Islet precursor cell (in vitro differentiated cells): ENCODE measurements around the gene MACC1.

ENCODE experiments used
- DNase-seq: peaks from one replicate; pipeline ENCODE4 v3.0.0-alpha.2; 2018

Gene MACC1

DNA sequence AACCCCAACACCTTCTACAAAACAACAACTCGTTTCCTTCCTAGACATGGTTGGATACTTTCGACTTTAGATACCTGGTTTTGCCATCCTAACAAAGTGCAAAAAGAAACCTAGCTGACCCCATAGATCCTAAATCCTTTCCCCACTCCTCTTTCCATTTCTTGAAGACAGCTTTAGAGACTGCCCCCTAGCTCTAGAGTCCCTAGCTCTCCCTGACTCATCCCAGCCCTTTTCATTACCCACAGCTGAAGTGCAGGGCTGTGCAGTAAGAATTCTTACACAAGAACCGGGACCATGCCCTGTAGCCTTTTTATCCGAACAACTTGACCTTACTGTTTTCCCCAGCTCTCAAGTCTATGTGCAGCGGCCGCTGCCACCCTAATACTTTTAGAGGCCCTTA, 93.1 kb downstream of the MACC1 start:
- peak; percentile 79 for DNase-seq

DNA sequence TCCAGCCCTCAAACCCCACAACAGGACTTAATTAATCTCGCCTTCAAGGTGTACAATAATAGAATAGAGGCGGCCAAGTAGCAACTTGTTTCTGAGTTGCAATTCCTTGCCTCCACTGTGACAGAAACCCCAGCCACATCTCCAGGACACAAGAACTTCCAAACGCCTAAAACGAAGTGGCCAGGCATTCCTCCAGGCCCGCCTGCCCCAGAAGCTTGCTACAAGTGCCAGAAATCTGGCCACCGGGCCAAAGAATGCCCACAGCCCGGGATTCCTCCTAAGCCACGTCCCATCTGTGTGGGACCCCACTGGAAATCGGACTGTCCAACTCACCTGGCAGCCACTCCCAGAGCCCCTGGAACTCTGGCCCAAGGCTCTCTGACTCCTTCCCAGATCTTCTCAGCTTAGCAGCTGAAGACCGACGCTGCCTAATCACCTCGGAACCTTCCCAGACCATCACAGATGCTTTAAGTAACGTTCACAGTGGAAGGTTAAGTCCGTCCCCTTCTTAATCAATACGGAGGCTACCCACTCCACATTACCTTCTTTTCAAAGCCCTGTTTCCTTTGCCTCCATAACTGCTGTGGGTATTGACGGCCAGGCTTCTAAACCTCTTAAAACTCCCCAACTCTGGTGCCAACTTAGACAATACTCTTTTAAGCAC, 94.4 kb downstream of the MACC1 start:
- peak; percentile 64 for DNase-seq

DNA sequence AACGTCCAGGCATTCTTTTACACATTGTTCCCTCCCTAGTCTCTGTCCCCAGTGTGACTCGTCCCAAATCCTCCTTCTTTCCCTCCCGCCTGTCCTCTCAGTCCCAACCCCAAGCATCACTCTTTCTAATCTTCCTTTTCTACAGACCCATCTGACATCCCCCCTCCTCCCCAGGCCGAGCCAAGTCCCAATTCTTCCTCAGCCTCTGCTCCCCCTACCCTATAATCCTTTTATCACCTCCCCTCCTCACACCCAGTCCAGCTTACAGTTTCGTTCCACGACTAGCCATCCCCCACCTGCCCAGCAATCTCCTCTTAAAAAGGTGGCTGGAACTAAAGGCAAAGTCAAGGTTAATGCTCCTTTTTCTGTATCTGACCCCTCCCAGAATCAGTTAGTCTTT, 95.1 kb downstream of the MACC1 start:
- DNase-seq: no peak

DNA sequence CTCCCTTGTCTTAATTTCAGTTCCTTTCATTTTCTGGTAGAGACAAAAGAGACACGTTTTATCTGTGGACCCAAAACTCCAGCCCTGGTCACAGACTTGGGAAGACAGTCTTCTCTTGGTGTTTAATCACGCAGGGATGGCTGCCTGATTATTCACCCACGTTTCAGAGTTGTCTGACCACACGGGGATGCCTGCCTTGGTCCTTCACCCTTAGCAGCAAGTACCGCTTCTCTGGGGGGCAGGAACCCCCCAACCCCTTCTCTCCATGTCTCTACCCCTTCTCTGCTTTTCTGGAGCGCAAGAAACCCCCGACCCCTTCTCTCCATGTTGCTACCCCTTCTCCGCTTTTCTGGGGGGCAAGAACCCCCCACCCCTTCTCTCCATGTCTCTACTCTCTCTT, 95.8 kb downstream of the MACC1 start:
- DNase-seq: no peak

DNA sequence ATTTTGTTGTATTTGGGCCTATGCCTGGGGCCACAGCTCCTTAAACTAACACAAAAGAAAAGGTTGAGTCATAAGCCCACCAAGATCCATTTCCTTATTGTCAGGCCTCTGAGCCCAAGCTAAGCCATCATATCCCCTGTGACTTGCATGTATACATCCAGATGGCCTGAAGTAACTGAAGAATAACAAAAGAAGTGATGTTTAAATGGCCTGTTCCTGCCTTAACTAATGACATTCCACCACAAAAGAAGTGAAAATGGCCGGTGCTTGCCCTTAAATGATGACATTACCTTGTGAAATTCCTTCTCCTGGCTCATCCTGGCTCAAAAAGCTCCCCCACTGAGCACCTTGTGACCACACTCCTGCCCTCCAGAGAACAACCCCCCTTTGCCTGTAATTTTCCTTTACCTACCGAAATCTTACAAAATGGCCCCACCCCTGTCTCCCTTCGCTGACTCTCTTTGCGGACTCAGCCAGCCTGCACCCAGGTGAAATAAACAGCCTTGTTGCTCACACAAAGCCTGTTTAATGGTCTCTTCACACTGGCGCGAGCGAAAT, 96.5 kb downstream of the MACC1 start:
- peak; percentile 76 for DNase-seq

DNA sequence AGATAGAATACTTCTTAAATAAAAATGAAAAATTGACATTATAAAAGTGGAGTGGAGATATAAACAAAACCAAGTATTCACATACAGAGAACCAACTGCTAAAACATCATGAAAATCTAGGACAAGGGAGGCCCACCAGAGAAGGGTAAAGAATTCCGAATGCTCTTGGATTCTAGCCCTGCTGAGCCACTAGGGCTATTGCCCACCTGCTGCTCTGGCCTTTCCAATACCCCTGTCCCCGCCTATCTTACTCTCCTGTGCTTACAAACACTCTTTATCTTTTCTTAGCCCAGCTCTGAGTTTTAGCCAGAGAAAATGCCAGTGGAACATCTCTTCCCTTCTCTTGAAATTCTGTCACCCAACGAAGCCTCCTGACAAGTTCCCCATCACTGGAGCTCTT, 100.3 kb downstream of the MACC1 start:
- no peak for DNase-seq

DNA sequence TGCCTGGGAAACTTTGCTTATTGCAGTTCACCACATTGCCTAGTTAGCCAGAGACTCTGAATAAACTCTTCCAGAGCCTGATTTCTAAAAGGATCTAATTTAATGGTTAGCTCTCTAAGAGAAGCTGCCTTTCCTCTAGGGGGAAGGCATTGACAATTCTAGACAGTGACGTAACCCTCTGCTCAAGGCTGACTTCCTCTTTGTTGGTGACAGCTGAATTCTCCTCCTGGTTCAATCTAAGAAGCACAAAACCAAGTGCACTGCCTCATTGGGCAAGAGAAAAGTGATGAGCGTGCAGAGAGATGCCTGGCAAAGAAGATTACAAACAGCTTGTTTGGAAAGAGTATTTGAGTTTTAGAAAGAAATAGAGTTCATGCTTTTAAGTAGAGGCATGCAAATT, 102.7 kb downstream of the MACC1 start:
- DNase-seq: peak; percentile 64

DNA sequence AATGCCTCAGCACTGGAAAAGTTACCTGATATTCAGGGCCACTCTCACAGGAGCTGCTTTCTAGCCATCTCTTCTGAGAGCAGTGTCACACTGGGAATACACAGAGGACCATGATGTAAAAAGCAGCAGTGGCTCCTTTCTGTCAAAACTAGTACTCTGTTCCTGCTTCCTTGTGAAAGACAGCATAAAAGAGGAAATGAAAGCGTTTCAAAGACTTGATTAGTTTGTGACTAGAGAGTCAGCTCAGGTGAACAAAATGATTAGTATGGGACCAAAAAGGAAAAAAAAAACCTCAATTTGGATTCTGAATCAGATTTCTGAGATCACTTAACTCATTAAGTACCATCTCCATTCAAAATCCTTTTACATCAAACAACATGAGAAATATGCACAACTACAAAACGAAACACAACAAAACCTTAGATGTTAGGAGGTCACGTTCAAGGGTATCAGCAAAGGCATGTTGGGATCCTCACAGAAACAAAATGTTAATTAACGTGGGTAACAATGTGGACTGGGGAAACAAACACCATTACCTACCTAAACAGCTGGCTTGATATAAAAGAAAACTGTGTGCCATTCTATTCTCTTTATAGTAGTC, 103.7 kb downstream of the MACC1 start:
- no peak for DNase-seq

DNA sequence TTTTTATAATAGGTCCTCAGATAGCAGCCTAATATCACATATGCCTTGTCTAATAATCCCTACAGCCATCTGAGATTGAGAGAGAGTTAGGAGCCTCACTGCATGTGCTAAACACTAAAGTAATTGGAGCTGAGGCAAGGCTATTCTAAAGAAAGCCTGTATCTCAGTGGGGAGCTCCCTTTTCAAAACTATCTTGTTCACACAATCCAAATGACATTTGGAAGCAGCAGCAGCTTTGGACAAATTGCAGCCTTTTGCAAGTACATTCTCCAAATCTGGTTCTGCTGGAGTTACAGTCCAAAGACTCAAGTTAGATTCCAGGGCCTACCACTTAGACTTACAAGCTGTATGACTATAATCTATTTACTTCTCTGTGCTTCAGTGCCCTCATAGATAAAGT, 104.5 kb downstream of the MACC1 start:
- DNase-seq: no peak

DNA sequence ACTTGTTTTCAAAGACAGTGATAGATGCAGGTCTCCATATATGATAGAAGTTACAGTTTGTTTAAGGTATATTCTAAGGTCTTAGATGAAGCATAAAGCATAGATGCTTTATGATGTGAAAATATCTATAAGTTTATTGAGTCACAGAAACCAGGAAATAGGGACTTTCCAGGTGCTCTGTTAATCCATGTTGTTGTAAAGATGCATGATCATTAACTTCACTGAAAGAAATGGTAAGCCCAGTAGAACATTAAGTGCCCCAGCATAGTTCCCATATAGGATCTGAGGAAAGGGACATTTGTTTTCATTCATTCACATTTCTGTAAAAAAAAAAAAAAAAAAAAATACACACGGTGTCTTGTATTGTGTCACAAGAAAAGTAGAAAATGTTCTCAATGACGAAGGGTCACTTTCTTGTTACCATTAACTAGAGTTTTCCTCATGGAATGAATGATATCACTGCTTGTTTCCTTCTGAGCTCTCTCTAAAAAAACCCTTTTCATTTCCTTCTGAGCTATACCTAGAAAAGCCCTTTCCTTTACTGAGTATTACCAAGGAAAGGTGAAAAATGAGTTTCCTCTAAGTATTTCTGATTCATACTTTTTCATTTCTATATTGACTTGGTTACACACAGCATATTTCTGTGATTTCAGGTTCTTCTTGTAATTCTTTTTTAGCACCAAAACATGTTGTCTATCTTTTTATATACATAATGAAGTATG, 105.2 kb downstream of the MACC1 start:
- no peak for DNase-seq

DNA sequence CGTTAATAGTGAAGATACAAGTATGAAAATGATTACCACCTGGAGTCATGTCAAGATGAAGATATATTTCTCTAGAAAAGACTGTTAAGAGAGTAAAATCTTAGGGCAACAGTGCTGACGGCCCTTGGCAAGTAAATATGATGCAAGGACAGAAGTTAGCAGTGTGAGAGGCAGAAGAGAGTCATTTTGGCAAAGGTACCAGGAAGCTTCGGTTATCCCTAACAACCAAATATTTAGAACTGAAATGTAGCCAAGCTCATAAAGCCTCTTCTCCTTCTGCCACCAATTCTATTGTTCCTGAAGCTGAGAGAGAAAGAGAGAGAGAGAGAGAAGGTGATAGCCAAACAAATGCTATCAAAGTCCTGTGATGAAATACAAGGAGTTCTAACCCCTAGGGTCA, 109.6 kb downstream of the MACC1 start:
- DNase-seq: no peak

DNA sequence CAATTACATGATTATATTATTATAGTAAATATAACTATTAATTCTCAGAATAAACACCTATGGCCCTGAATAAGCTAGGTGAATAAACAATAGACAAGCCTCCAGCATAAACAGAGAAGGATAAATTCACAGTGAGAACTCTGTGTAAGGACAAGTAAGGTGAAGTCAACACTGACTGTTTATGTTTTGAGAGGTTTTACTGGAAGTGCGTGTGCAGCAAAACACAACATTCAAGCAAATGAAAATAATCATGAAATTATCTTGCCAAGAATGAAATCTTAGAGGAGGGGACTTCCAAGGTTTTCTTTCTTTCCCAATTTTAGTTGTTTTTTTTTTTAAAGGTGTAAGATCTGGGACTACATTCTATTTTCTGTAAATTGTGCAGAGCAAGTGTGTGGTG, 112.5 kb downstream of the MACC1 start:
- no peak for DNase-seq

DNA sequence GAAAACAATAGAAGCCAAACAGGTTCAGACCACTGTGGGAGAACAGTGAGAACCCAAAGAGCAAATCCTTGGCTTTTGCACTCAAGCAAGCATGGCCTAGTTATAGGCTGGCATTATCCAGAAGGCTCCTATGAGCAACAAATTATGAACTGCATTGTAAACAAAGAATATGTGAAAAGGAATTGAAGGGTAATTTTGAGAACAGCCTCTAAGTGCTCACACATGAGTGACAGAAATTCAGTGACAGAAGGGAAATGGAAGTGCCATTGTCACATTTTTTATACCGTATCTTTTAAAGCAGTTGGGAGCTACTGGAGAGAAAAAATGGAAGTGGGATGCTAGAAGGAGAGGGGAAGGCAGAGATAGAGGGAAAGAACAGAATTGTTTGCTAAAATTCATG, 114.2 kb downstream of the MACC1 start:
- DNase-seq: no peak

DNA sequence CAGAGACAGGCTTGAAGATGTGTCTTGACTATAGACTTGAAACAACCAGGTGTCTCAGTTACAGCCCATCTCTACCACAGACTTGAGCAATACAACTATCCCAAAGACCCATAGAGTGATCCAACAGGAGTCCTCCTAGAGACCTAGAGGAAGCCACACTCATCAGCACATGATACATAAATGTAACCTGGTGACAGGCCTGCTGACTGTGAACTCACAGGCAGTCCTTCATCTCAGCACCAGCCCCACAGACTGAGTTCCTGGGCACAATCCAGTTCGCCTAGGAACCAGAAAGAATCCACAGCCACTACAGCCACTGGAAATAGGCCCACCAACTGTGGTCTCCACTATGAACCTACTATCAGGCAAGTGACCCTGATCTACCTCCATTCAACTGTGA, 121.3 kb downstream of the MACC1 start:
- no peak for DNase-seq

DNA sequence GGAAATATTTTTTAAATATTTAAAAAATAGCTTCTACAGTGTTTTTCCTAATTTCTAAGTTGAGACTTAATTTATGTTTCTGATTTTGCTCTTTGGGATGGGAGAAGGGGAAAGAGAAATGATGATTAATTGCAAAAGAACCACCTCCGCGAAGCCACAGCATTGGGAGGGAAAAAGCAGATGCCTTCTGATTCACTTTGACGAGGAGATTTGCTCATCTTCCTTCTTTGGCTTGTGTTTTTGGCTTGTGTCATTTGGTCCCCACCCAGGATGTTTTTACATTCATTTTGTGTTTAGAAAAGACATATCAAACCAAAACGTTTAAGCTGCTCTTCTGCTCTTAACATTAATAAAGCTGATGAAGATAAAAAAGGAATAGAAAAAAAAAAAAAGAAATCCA, 121.7 kb downstream of the MACC1 start:
- no peak for DNase-seq

DNA sequence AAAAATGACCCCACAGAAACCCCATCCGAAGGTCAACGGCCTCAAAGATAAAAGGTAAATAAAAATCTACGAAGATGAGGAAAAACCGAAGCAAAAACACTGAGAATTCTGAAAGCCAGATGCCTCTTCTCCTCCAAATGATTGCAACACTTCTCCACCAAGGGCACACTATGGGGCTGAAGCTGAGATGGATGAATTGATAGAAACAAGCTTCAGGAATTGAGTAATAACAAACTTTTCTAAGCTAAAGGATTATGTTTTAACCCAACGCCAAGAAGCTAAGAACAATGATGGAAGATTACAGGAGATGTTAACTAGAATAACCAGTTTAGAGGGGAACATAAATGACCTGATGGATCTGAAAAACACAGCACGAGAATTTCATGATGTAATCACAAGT, 127.8 kb downstream of the MACC1 start:
- DNase-seq: no peak

DNA sequence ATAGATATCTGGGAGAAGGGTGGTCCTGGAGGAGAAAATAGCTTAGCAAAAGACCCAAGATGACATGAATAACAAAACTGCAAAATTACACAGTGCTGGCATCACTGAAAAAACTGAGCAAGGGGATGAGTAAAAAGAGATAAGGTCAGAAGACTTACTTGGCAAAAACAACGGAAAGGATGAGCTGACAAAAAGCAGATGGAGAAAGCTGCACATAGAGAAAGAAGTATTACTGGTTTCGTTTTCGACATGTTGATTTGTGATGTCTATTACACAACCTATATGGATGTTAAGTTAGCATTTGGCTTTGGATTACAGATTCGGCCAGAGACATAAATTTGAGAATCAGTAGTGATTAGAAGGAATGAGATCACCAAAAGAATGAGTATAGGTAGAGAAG, 132.1 kb downstream of the MACC1 start:
- DNase-seq: no peak
